Measurements from ENCODE around the gene EHBP1.

- TF ChIP-seq TEAD4 (IDR thresholded peaks at IDR 0.05) (no peak), CEBPB (IDR thresholded peaks at IDR 0.05) (no peak), RAD21 (IDR thresholded peaks at IDR 0.05; ENCODE audit: low read depth) (no peak), MAX (IDR thresholded peaks at IDR 0.05) (no peak), EP300 (IDR thresholded peaks at IDR 0.05; ENCODE audit: borderline replicate concordance) (no peak), CREB1 (IDR thresholded peaks at IDR 0.05; ENCODE audit: low read depth) (no peak), YY1 (IDR thresholded peaks at IDR 0.05; ENCODE audit: low read depth) (no peak), FOXM1 (IDR thresholded peaks at IDR 0.05; ENCODE audit: borderline replicate concordance, low read depth) (no peak), NFIC (IDR thresholded peaks at IDR 0.05) (no peak), ZBTB7A (IDR thresholded peaks at IDR 0.05; ENCODE audit: low read depth) (no peak)
Measured at GRCh38 chr2:62662554-62662953, 43.0 kb upstream of the EHBP1 start.
